ENCODE measurements around the gene COIL. TPM values are rescaled to one million over a fixed set of nuclear protein-coding genes. Genes with fewer than 3 reads are reported as not detected.

The COIL gene
- total RNA-seq, 1 experiment from 2014 or later: 31.2 TPM

GRCh38 chr17:56937687-56938086, 23.2 kb downstream of the COIL start (continued):
- no peak for TF ChIP-seq REST (IDR thresholded peaks at IDR 0.05; ENCODE audit: low read depth)

- no peaks in the 10 kb centered on the region for H3K27me3 ChIP-seq (ENCODE audit: insufficient read depth, low read length)
- DNase-seq (ENCODE audit: low read depth, low spot score) (no peak), ATAC-seq (no peak)
- no TSS peak for BruUV-seq (replicated peaks)
- H3K9me2 ChIP-seq (ENCODE audit: insufficient read depth): no peaks in the 10 kb centered on the region
- H3K27ac ChIP-seq (ENCODE audit: low read depth, low read length): no peak overlapping the region
- peaks cover 4 to 6% of the 10 kb centered on the region in 2 experiments; a peak in 1 of 4 replicates for H3K4me1 ChIP-seq (ENCODE audit: control insufficient read depth in 1 of 2, insufficient read depth in 2 of 2, low read length in 2 of 2)
- CTCF ChIA-PET: interaction anchor here (1.2 kb wide), 1 partner anchor 117 kb away, joined by 4 read pairs; no protein-coding TSS in a partner anchor
- H3K36me3 ChIP-seq (ENCODE audit: control insufficient read depth in 1 of 2, insufficient read depth in 2 of 2, low read length in 2 of 2): peaks cover 25 to 58% of the 10 kb centered on the region in 2 experiments
- no peak overlapping the region for H3K4me3 ChIP-seq (replicated peaks in 1 of 2; ENCODE audit: low read depth in 1 of 2, low read length in 2 of 2)
- H3K9me3 ChIP-seq (ENCODE audit: control insufficient read depth in 1 of 2, insufficient read depth in 1 of 2, low read depth in 1 of 2, low read length in 2 of 2): no peaks in the 10 kb centered on the region; a peak in 2 of 4 replicates
- H3K79me2 ChIP-seq (ENCODE audit: insufficient read depth, low read length): peaks cover 7% of the 10 kb centered on the region; the same call in 1 of the 2 replicates
- TF ChIP-seq JUND (IDR thresholded peaks at IDR 0.05) (no peak), ZNF274 (IDR thresholded peaks at IDR 0.05; ENCODE audit: low read depth, low read length) (no peak)
- H4K20me1 ChIP-seq (ENCODE audit: insufficient read depth): peaks cover 11% of the 10 kb centered on the region; the same call in 1 of the 2 replicates
- POLR2A ChIA-PET: interaction anchor here (1.8 kb wide), 1 partner anchor 23 kb away, joined by 5 read pairs; the partner anchor contains the start of gene TRIM25
- RAD21 ChIA-PET (ENCODE audit: low non-redundant PET in 1 of 2, low total read pairs in 2 of 2, uncharacterized antibody in 2 of 2, unreplicated experiment in 2 of 2): interaction anchor here in 1 of 2 experiments (0.7 kb wide), 1 partner anchor 117 kb away, joined by 3 read pairs; no protein-coding TSS in a partner anchor
- intact Hi-C loops (cut with micrococcal nuclease): no loop called here
- no peak overlapping the region for H3K4me2 ChIP-seq (ENCODE audit: low read length)
- H2AFZ ChIP-seq (ENCODE audit: low read depth, low read length, poor library complexity, severe bottlenecking): no peak overlapping the region
- no peak overlapping the region for H3K9ac ChIP-seq (ENCODE audit: low read length)
These were observed 24.0 kb downstream of the COIL start for GRCh38 chr17:56936697-56937322.
